Endodermal cell (in vitro differentiated cells): Measurements from ENCODE around the gene PDIA2. TPM values are rescaled to one million over a fixed set of nuclear protein-coding genes. Genes with fewer than 3 reads are reported as not detected.

ENCODE experiments used
- DNase-seq: peaks from one replicate; pipeline ENCODE4 v3.0.0-alpha.2; 2017
- H3K27ac ChIP-seq: 2 replicates; pipeline ENCODE4 v1.5.1; 2013; ENCODE audit warnings: mild to moderate bottlenecking, low read depth, low read length, moderate library complexity
- H3K27me3 ChIP-seq: 2 replicates; pipeline ENCODE4 v1.6.1; 2013; ENCODE audit warnings: mild to moderate bottlenecking, low read length, moderate library complexity; ENCODE audit not compliant: insufficient read depth, control insufficient read depth, poor library complexity, severe bottlenecking
- H3K36me3 ChIP-seq: 2 replicates; pipeline ENCODE4 v1.7.0; 2013; ENCODE audit warnings: mild to moderate bottlenecking, low read length, moderate library complexity; ENCODE audit not compliant: control insufficient read depth, insufficient read depth
- H3K4me1 ChIP-seq: one replicate; pipeline ENCODE4 v1.7.0; 2013; ENCODE audit warnings: low read length; ENCODE audit not compliant: control insufficient read depth, insufficient read depth
- H3K4me3 ChIP-seq: 2 replicates; pipeline ENCODE4 v1.5.1; 2013; ENCODE audit warnings: mild to moderate bottlenecking, low read length, moderate library complexity
- H3K9ac ChIP-seq: 2 replicates; pipeline ENCODE4 v1.6.1; 2013; ENCODE audit warnings: mild to moderate bottlenecking, low read length, moderate library complexity; ENCODE audit not compliant: poor library complexity, severe bottlenecking; ENCODE audit errors: extremely low read depth
- H3K9me3 ChIP-seq: 2 replicates; pipeline ENCODE4 v1.6.1; 2013; ENCODE audit warnings: mild to moderate bottlenecking, low read length, moderate library complexity; ENCODE audit not compliant: control insufficient read depth
- H3K27ac Mint-ChIP-seq: 2 replicates; pipeline ENCODE4 v1.8.0; 2020; ENCODE audit warnings: mixed read lengths
- H3K27me3 Mint-ChIP-seq: 2 replicates; pipeline ENCODE4 v1.8.0; 2021; ENCODE audit warnings: mild to moderate bottlenecking, mixed read lengths; ENCODE audit not compliant: insufficient read depth
- H3K36me3 Mint-ChIP-seq: 2 replicates; pipeline ENCODE4 v1.8.0; 2020; ENCODE audit warnings: low read depth, mixed read lengths
- H3K4me1 Mint-ChIP-seq: 2 replicates; pipeline ENCODE4 v1.8.0; 2020; ENCODE audit warnings: mixed read lengths
- H3K4me3 Mint-ChIP-seq: 2 replicates; pipeline ENCODE4 v1.8.0; 2020; ENCODE audit warnings: mild to moderate bottlenecking, moderate library complexity, mixed read lengths
- H3K9me3 Mint-ChIP-seq: 2 replicates; pipeline ENCODE4 v1.8.0; 2020; ENCODE audit warnings: mild to moderate bottlenecking, mixed read lengths
- CTCF ChIP-seq: fragments of 200-600 bp; sonication (generic); conservative IDR thresholded peaks from 2 replicates; pipeline ENCODE4 v1.5.0; 2021; ENCODE audit warnings: antibody characterized with exemption, mild to moderate bottlenecking
- WGBS, 2 experiments: methylation state at CpG; one replicate each; pipeline versions ENCODE4 v1.1.5 to v1.1.7; 2013; ENCODE audit warnings: missing lambda C conversion rate in 2 of 2, mixed read lengths in 1 of 2; ENCODE audit not compliant: insufficient coverage in 1 of 2, insufficient read length in 1 of 2; 5-methylcytosine and 5-hydroxymethylcytosine counted together
- total RNA-seq, 2 donors: library from RNA; stranded (reverse); fragmentation: NEBNext Ultra II Directional in 1 of 2; extraction: Animal tissue kit (Norgen Biotek cat#: 25700) in 1 of 2; gene quantifications; 2 replicates in 1 of 2; 3 replicates in 1 of 2; pipeline ENCODE4 v1.2.1, GENCODE V29; 2021

The PDIA2 gene
- total RNA-seq, 2 donors from 2014 or later, result 2.9 to 9.9 TPM

GRCh38 chr16:243348-243747 lies 39.6 kb upstream of the PDIA2 start:
- no peak for DNase-seq
- no peak overlapping the region for H3K4me3 Mint-ChIP-seq
- Histone ChIP-seq H3K9ac (no peak overlapping the region), H3K9me3 (no peaks in the 10 kb centered on the region), H3K4me1 (no peaks in the 10 kb centered on the region), H3K27me3 (no peaks in the 10 kb centered on the region), H3K27ac (no peak overlapping the region), H3K36me3 (no peaks in the 10 kb centered on the region), H3K4me3 (no peak overlapping the region)
- H3K9me3 Mint-ChIP-seq, result no peaks in the 10 kb centered on the region
- peaks cover 15% of the 10 kb centered on the region for H3K36me3 Mint-ChIP-seq
- no peak for TF ChIP-seq CTCF
- H3K4me1 Mint-ChIP-seq, result no peaks in the 10 kb centered on the region
- no peaks in the 10 kb centered on the region for H3K27me3 Mint-ChIP-seq
- no peak overlapping the region for H3K27ac Mint-ChIP-seq
- 88 to 93% methylated on average over 4 of the region's 4 CpGs for WGBS, 2 experiments

GRCh38 chr16:245105-245504 lies 37.9 kb upstream of the PDIA2 start:
- Mint-ChIP-seq H3K4me3 (no peak overlapping the region), H3K36me3 (peaks cover 13% of the 10 kb centered on the region), H3K27ac (no peak overlapping the region), H3K9me3 (no peaks in the 10 kb centered on the region), H3K4me1 (peaks cover under 1% of the 10 kb centered on the region), H3K27me3 (no peaks in the 10 kb centered on the region)
- H3K9me3 ChIP-seq, result no peaks in the 10 kb centered on the region
- H3K36me3 ChIP-seq, result peaks cover under 1% of the 10 kb centered on the region
- WGBS, 2 experiments, result 87 to 93% methylated on average over 7 to 9 of the region's 9 CpGs
- no peak for TF ChIP-seq CTCF
- no peak overlapping the region for H3K27ac ChIP-seq
- no peak for DNase-seq
- no peaks in the 10 kb centered on the region for H3K4me1 ChIP-seq
- no peaks in the 10 kb centered on the region for H3K27me3 ChIP-seq
- H3K4me3 ChIP-seq, result no peak overlapping the region
- no peak overlapping the region for H3K9ac ChIP-seq

- peaks cover 4% of the 10 kb centered on the region for H3K4me1 Mint-ChIP-seq
- DNase-seq, result no peak
- TF ChIP-seq CTCF, result no peak
- Histone ChIP-seq H3K9ac (no peak overlapping the region), H3K9me3 (no peaks in the 10 kb centered on the region), H3K4me1 (no peaks in the 10 kb centered on the region), H3K4me3 (no peak overlapping the region), H3K27me3 (no peaks in the 10 kb centered on the region), H3K27ac (no peak overlapping the region), H3K36me3 (peaks cover 14% of the 10 kb centered on the region)
- no peaks in the 10 kb centered on the region for H3K9me3 Mint-ChIP-seq
- H3K36me3 Mint-ChIP-seq, result peaks cover 14% of the 10 kb centered on the region
- WGBS, 2 experiments, result 96 to 97% methylated on average over 6 to 12 of the region's 12 CpGs
- H3K27me3 Mint-ChIP-seq, result no peaks in the 10 kb centered on the region
- H3K27ac Mint-ChIP-seq, result no peak overlapping the region
- H3K4me3 Mint-ChIP-seq, result no peak overlapping the region
These were observed 35.9 kb upstream of the PDIA2 start for GRCh38 chr16:247027-247426.
